ENCODE results near the gene MAP3K5. TPM values are rescaled to one million over a fixed set of nuclear protein-coding genes. Genes with fewer than 3 reads are reported as not detected.

MAP3K5 gene
- total RNA-seq, 3 donors from 2014 or later (not counting 1 experiment from before 2014, with no cell fraction given), result 19.7 to 36.7 (median 35.4) TPM

DNA sequence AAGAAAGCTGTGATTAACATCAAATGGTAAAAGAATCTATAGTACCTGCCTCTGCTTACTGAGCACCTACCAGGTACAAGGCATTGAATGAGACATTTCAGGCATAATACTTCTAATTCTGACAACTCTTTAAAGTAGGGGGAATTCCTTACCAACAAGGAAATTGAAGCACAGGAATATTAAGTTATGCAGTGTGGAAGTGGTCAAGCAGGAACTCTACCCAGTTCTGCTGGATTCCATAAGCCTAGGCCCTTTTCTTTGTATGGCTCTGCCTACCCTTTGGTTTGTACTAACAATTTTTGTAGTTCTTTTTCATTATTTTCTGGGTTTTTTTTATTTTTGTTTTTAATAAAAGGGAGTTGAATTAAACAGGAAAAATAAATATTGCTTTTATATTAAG, 114.5 kb downstream of the MAP3K5 start:
- intact Hi-C loops (cut with micrococcal nuclease), result no loop called here
- ATAC-seq (no peak), DNase-seq (no peak)
- Mint-ChIP-seq H3K36me3 (no peaks in the 10 kb centered on the region), H3K27me3 (ENCODE audit: low read depth in 2 of 2) (no peaks in the 10 kb centered on the region), H3K4me1 (peaks cover 0 to 14% of the 10 kb centered on the region in 2 donors), H3K9me3 (no peaks in the 10 kb centered on the region), H3K27ac (no peak overlapping the region), H3K4me3 (no peak overlapping the region)
- no peaks in the 10 kb centered on the region for H3K4me1 ChIP-seq (ENCODE audit: control insufficient read depth, insufficient read depth, low read length)
- H3K4me3 ChIP-seq (ENCODE audit: low read length), result no peak overlapping the region
- no peaks in the 10 kb centered on the region for H3K36me3 ChIP-seq (ENCODE audit: control insufficient read depth, insufficient read depth, low read length)
- no peak overlapping the region for H3K27ac ChIP-seq (ENCODE audit: low read length)
- no peak for TF ChIP-seq CTCF (IDR thresholded peaks at IDR 0.05)
- H3K27me3 ChIP-seq (ENCODE audit: control insufficient read depth, insufficient read depth, low read length), result no peaks in the 10 kb centered on the region
- no peaks in the 10 kb centered on the region for H3K9me3 ChIP-seq (ENCODE audit: control insufficient read depth, insufficient read depth, low read length)

- Histone ChIP-seq H3K27me3 (ENCODE audit: control insufficient read depth, insufficient read depth, low read length) (no peaks in the 10 kb centered on the region), H3K36me3 (ENCODE audit: control insufficient read depth, insufficient read depth, low read length) (no peaks in the 10 kb centered on the region), H3K4me3 (ENCODE audit: low read length) (no peak overlapping the region), H3K27ac (ENCODE audit: low read length) (no peak overlapping the region), H3K4me1 (ENCODE audit: control insufficient read depth, insufficient read depth, low read length) (no peaks in the 10 kb centered on the region), H3K9me3 (ENCODE audit: control insufficient read depth, insufficient read depth, low read length) (no peaks in the 10 kb centered on the region)
- Mint-ChIP-seq H3K27ac (no peak overlapping the region), H3K27me3 (ENCODE audit: low read depth in 2 of 2) (no peaks in the 10 kb centered on the region), H3K9me3 (no peaks in the 10 kb centered on the region), H3K36me3 (no peaks in the 10 kb centered on the region), H3K4me3 (no peak overlapping the region), H3K4me1 (peaks cover 0 to 10% of the 10 kb centered on the region in 2 donors)
- DNase-seq, result no peak
- intact Hi-C loops (cut with micrococcal nuclease), result no loop called here
- WGBS (ENCODE audit: insufficient coverage), result 98% methylated on average over 4 of the region's 4 CpGs
- no peak for TF ChIP-seq CTCF (IDR thresholded peaks at IDR 0.05)
- ATAC-seq, result no peak
Observed at GRCh38 chr6:136677344-136677743, 114.9 kb downstream of the MAP3K5 start.

- DNase-seq (no peak), ATAC-seq (peak in 1 of 3 donors; percentile 76)
- no peak overlapping the region for H3K27ac Mint-ChIP-seq
- Histone ChIP-seq H3K4me3 (ENCODE audit: low read length) (no peak overlapping the region), H3K36me3 (ENCODE audit: control insufficient read depth, insufficient read depth, low read length) (no peaks in the 10 kb centered on the region), H3K9me3 (ENCODE audit: control insufficient read depth, insufficient read depth, low read length) (no peaks in the 10 kb centered on the region), H3K27me3 (ENCODE audit: control insufficient read depth, insufficient read depth, low read length) (no peaks in the 10 kb centered on the region), H3K27ac (ENCODE audit: low read length) (no peak overlapping the region), H3K4me1 (ENCODE audit: control insufficient read depth, insufficient read depth, low read length) (no peaks in the 10 kb centered on the region)
- H3K27me3 Mint-ChIP-seq (ENCODE audit: low read depth in 2 of 2), result no peaks in the 10 kb centered on the region
- no peak overlapping the region for H3K4me3 Mint-ChIP-seq
- H3K9me3 Mint-ChIP-seq, result no peaks in the 10 kb centered on the region
- H3K36me3 Mint-ChIP-seq, result no peaks in the 10 kb centered on the region
- peaks cover 0 to 8% of the 10 kb centered on the region in 2 donors for H3K4me1 Mint-ChIP-seq
- intact Hi-C loops (cut with micrococcal nuclease), result no loop called here
- TF ChIP-seq CTCF (IDR thresholded peaks at IDR 0.05), result no peak
- WGBS (ENCODE audit: insufficient coverage), result 100% methylated on average over 1 of the region's 3 CpGs
Observed at GRCh38 chr6:136676075-136676474, 116.2 kb downstream of the MAP3K5 start.

DNA sequence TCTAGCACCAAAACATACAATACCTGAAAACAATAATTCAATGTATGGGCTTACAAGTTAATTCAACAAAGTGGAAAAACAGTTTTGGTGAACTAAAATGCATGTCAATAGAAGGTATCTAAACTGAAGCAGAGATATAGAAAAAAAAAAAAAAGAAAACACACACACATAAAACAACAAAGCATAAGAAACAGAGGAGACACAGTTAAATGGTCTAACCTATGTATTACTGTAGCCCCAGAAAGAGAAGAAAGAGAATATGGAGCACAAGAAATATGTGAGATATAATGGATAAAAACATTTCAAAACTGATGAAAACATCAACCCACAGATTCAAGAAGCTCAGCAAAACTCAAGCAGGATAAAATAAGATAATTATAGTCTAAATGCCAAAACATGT, 118.7 kb downstream of the MAP3K5 start:
- DNase-seq (no peak), ATAC-seq (no peak)
- H3K4me1 ChIP-seq (ENCODE audit: control insufficient read depth, insufficient read depth, low read length), result no peaks in the 10 kb centered on the region
- Mint-ChIP-seq H3K36me3 (no peaks in the 10 kb centered on the region), H3K27me3 (ENCODE audit: low read depth in 2 of 2) (no peaks in the 10 kb centered on the region), H3K4me3 (no peak overlapping the region), H3K27ac (no peak overlapping the region), H3K9me3 (no peaks in the 10 kb centered on the region), H3K4me1 (no peaks in the 10 kb centered on the region)
- H3K27me3 ChIP-seq (ENCODE audit: control insufficient read depth, insufficient read depth, low read length), result no peaks in the 10 kb centered on the region
- intact Hi-C loops (cut with micrococcal nuclease), result no loop called here
- peaks cover 6% of the 10 kb centered on the region for H3K36me3 ChIP-seq (ENCODE audit: control insufficient read depth, insufficient read depth, low read length)
- no peaks in the 10 kb centered on the region for H3K9me3 ChIP-seq (ENCODE audit: control insufficient read depth, insufficient read depth, low read length)
- no peak overlapping the region for H3K27ac ChIP-seq (ENCODE audit: low read length)
- TF ChIP-seq CTCF (IDR thresholded peaks at IDR 0.05), result no peak
- no peak overlapping the region for H3K4me3 ChIP-seq (ENCODE audit: low read length)

Measured in natural killer cell (primary cell).